GM13977 (cell line): ENCODE results near the gene CACNA1C.

Experiments used
- DNase-seq: peaks from one replicate; pipeline ENCODE4 v3.0.0; 2012; ENCODE audit warnings: low spot score
- CTCF ChIP-seq: IDR thresholded peaks from 2 replicates; pipeline ENCODE4 v1.5.1; 2012; ENCODE audit warnings: mild to moderate bottlenecking, control low read depth; ENCODE audit not compliant: insufficient read depth; ENCODE audit errors: extremely low read depth, missing control alignments
- in situ Hi-C: fragments of 300-500 bp; cut with MboI; formaldehyde crosslinking; loops from one replicate; pipeline ENCODE4 v1.12.0; 2022; ENCODE audit warnings: low sequenced_read_pairs, low pct_unique_long_range_greater_than_20kb, mixed read lengths, inconsistent platforms; ENCODE audit not compliant: unreplicated experiment

The CACNA1C gene

GRCh38 chr12:2654741-2655140 lies 602.0 kb downstream of the CACNA1C start:
- in situ Hi-C loops: no loop called here
- TF ChIP-seq CTCF: no peak
- no peak for DNase-seq

GRCh38 chr12:2662524-2662923 lies 609.7 kb downstream of the CACNA1C start:
- TF ChIP-seq CTCF: no peak
- in situ Hi-C loops: no loop called here
- DNase-seq: no peak

GRCh38 chr12:2664721-2665577 lies 612.2 kb downstream of the CACNA1C start:
- in situ Hi-C loops: no loop called here
- no peak for DNase-seq
- no peak for TF ChIP-seq CTCF

- in situ Hi-C loops: no loop called here
- TF ChIP-seq CTCF: no peak
- DNase-seq: no peak
These were observed 613.6 kb downstream of the CACNA1C start for GRCh38 chr12:2666411-2666810.

- DNase-seq: no peak
- in situ Hi-C loops: no loop called here
- no peak for TF ChIP-seq CTCF
These were observed 614.1 kb downstream of the CACNA1C start for GRCh38 chr12:2666846-2667245.

- no peak for DNase-seq
- TF ChIP-seq CTCF: no peak
- in situ Hi-C loops: no loop called here
These were observed 615.1 kb downstream of the CACNA1C start for GRCh38 chr12:2667716-2668440.
